DND-41 (cell line): ENCODE data around the gene ABLIM1.

Source experiments
- ATAC-seq: fragments of 200-7000 bp; cut with Tn5 transposase; 3 replicates; pipeline ENCODE4 v1.9.1; 2021; ENCODE audit warnings: low read depth; ENCODE audit not compliant: insufficient read depth
- DNase-seq: peaks from one replicate; pipeline ENCODE4 v3.0.0-alpha.2; 2020
- H2AFZ ChIP-seq: 2 replicates; pipeline ENCODE4 v1.6.0; 2012; ENCODE audit warnings: low read depth, low read length
- H3K27ac ChIP-seq: 2 replicates; pipeline ENCODE4 v1.5.1; 2012; ENCODE audit warnings: low read length, inconsistent platforms
- H3K27me3 ChIP-seq: fragments of 200-600 bp; sonication (generic); 2 replicates; pipeline ENCODE4 v1.6.0; 2012; ENCODE audit warnings: low read length, mild to moderate bottlenecking, inconsistent platforms; ENCODE audit not compliant: insufficient read depth, poor library complexity
- H3K36me3 ChIP-seq: 2 replicates; pipeline ENCODE4 v1.5.1; 2012; ENCODE audit warnings: low read length, inconsistent platforms; ENCODE audit not compliant: insufficient read depth
- H3K4me1 ChIP-seq: 2 replicates; pipeline ENCODE4 v1.5.1; 2012; ENCODE audit warnings: mild to moderate bottlenecking, low read length; ENCODE audit not compliant: insufficient read depth
- H3K4me2 ChIP-seq: 2 replicates; pipeline ENCODE4 v1.6.0; 2012; ENCODE audit warnings: mild to moderate bottlenecking, moderate library complexity, low read length, inconsistent platforms; ENCODE audit not compliant: insufficient read depth
- H3K4me3 ChIP-seq, 2 experiments: fragments of 200-600 bp in 1 of 2; shearing (Covaris generic) in 1 of 2; 2 replicates each; pipeline ENCODE4 v1.5.1; 2012 to 2016; ENCODE audit warnings: inconsistent platforms in 2 of 2, low read length in 2 of 2, mild to moderate bottlenecking in 2 of 2, low read depth in 1 of 2, moderate library complexity in 1 of 2
- H3K79me2 ChIP-seq: 2 replicates; pipeline ENCODE4 v1.6.0; 2012; ENCODE audit warnings: low read length, inconsistent platforms; ENCODE audit not compliant: insufficient read depth
- H3K9ac ChIP-seq: 2 replicates; pipeline ENCODE4 v1.6.0; 2012; ENCODE audit warnings: low read depth, mild to moderate bottlenecking, inconsistent platforms, low read length, moderate library complexity
- H3K9me3 ChIP-seq: 2 replicates; pipeline ENCODE4 v1.5.1; 2012; ENCODE audit warnings: low read length, moderate library complexity, mild to moderate bottlenecking, inconsistent platforms; ENCODE audit not compliant: insufficient read depth, severe bottlenecking
- H4K20me1 ChIP-seq: 2 replicates; pipeline ENCODE4 v1.6.0; 2012; ENCODE audit warnings: low read length; ENCODE audit not compliant: insufficient read depth
- EZH2 ChIP-seq: IDR thresholded peaks from 3 replicates; pipeline ENCODE4 v1.6.1; 2012; ENCODE audit warnings: borderline replicate concordance, low read depth, mild to moderate bottlenecking, moderate library complexity, low read length, inconsistent platforms; ENCODE audit not compliant: severe bottlenecking
- TF ChIP-seq, protein P1 (sequence below): IDR thresholded peaks from 2 replicates; pipeline ENCODE4 v1.5.1; 2012; ENCODE audit warnings: borderline replicate concordance, low read length, moderate library complexity, mild to moderate bottlenecking; ENCODE audit not compliant: poor library complexity, severe bottlenecking; ENCODE audit errors: extremely low read depth

Gene ABLIM1

DNA sequence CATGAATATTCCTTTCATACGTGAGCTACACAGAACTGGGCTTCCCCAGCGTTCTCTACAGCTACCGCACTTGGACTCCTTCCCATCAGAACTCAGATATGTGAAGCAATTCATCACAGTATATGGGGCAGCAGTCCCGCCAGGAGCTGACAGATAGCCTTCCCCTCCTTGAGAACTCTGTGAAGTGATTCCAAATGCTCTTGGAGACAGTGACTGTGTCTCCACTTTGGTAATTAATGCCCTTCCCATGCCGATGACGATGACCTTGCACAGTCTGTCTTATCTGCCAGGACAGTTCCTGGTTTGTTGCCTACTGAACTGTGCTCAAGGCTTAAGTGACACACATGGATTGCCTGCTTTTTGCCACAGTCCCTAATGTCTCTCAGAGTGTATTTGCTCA is 178.8 kb downstream of the ABLIM1 start:
- Histone ChIP-seq H3K4me1 (no peaks in the 10 kb centered on the region), H3K79me2 (no peaks in the 10 kb centered on the region), H4K20me1 (no peaks in the 10 kb centered on the region), H3K36me3 (no peaks in the 10 kb centered on the region), H3K4me2 (no peak overlapping the region), H3K9ac (no peak overlapping the region), H3K9me3 (no peaks in the 10 kb centered on the region), H3K27me3 (peaks cover 17% of the 10 kb centered on the region), H3K4me3 (no peak overlapping the region), H2AFZ (no peak overlapping the region), H3K27ac (no peak overlapping the region)
- no peak for ATAC-seq
- TF ChIP-seq, protein P1, sequence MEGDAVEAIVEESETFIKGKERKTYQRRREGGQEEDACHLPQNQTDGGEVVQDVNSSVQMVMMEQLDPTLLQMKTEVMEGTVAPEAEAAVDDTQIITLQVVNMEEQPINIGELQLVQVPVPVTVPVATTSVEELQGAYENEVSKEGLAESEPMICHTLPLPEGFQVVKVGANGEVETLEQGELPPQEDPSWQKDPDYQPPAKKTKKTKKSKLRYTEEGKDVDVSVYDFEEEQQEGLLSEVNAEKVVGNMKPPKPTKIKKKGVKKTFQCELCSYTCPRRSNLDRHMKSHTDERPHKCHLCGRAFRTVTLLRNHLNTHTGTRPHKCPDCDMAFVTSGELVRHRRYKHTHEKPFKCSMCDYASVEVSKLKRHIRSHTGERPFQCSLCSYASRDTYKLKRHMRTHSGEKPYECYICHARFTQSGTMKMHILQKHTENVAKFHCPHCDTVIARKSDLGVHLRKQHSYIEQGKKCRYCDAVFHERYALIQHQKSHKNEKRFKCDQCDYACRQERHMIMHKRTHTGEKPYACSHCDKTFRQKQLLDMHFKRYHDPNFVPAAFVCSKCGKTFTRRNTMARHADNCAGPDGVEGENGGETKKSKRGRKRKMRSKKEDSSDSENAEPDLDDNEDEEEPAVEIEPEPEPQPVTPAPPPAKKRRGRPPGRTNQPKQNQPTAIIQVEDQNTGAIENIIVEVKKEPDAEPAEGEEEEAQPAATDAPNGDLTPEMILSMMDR: no peak
- no peak for TF ChIP-seq EZH2
- DNase-seq: no peak

DNA sequence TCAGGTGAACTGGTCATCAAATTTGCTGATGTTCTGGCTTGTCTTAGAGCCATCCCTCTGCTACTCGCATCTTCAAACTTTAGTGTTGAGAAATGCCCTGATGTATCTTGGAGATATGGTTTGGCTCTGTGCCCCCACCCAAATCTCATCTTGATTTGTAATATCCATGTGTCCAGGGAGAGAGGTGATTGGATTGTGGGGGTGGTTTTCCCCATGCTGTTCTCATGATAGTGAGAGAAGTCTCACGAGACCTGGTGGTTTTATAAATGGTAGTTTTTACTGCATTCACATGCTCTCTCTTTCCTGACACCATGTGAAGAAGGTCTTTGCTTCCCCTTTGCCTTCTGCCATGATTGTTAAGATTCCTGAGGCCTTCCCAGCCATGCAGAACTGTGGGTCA is 179.8 kb downstream of the ABLIM1 start:
- Histone ChIP-seq H3K36me3 (no peaks in the 10 kb centered on the region), H3K9me3 (no peaks in the 10 kb centered on the region), H3K4me2 (no peak overlapping the region), H3K9ac (no peak overlapping the region), H3K4me1 (no peaks in the 10 kb centered on the region), H3K27me3 (peaks cover 17% of the 10 kb centered on the region), H4K20me1 (no peaks in the 10 kb centered on the region), H3K79me2 (no peaks in the 10 kb centered on the region), H3K4me3 (no peak overlapping the region), H2AFZ (no peak overlapping the region), H3K27ac (no peak overlapping the region)
- ATAC-seq: no peak
- no peak for DNase-seq
- TF ChIP-seq, protein P1: no peak
- no peak for TF ChIP-seq EZH2

DNA sequence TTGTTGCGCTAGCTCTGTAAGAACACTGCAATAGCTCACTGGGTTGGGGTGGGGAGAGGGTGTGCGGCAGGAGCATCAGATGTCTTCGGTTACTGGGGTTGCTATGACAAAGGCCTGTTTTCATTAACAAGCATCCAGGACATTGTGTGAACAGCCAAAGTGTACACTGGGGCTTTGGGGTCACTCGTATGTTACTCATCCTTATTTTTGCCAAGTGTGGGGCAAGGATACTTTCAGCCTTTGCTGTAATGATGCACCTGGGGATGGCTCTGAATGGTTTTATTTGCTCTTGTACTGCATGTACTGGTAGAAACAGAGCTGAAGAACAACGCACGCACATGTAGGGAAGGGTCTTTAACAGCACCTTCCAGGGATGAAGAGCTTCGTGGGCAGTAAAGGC is 180.8 kb downstream of the ABLIM1 start:
- Histone ChIP-seq H3K4me2 (no peak overlapping the region), H4K20me1 (no peaks in the 10 kb centered on the region), H3K36me3 (no peaks in the 10 kb centered on the region), H3K79me2 (no peaks in the 10 kb centered on the region), H3K4me1 (no peaks in the 10 kb centered on the region), H3K27me3 (peaks cover 14% of the 10 kb centered on the region), H2AFZ (no peak overlapping the region), H3K4me3 (no peak overlapping the region), H3K9me3 (no peaks in the 10 kb centered on the region), H3K27ac (no peak overlapping the region), H3K9ac (no peak overlapping the region)
- ATAC-seq (no peak), DNase-seq (no peak)
- TF ChIP-seq, protein P1: no peak
- TF ChIP-seq EZH2: no peak

DNA sequence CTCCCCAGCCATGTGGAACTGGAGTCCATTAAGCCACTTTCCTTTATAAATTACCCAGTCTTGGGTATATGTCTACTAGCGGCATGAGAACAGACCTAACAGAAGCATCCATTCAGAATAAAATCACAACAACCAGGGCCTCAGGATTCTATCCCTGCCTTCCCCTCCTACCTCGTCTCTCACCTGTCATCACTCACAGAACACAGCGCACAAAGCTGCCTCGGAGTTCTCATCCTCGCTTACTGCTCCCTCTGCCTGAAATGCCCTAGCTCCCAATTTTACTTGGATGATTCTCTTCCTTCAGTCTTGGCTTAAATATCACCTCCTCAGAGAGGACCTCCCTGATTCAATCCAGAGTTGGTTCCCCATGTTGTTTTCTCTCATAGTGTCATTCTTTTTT is 183.1 kb downstream of the ABLIM1 start:
- no peaks in the 10 kb centered on the region for H3K36me3 ChIP-seq
- H3K4me2 ChIP-seq: no peak overlapping the region
- H2AFZ ChIP-seq: no peak overlapping the region
- H3K27ac ChIP-seq: no peak overlapping the region
- TF ChIP-seq, protein P1: no peak
- TF ChIP-seq EZH2: no peak
- no peaks in the 10 kb centered on the region for H3K9me3 ChIP-seq
- H3K4me3 ChIP-seq: no peak overlapping the region
- no peaks in the 10 kb centered on the region for H4K20me1 ChIP-seq
- no peaks in the 10 kb centered on the region for H3K79me2 ChIP-seq
- peaks cover 6% of the 10 kb centered on the region for H3K27me3 ChIP-seq
- ATAC-seq: no peak
- H3K9ac ChIP-seq: no peak overlapping the region
- no peak for DNase-seq
- H3K4me1 ChIP-seq: no peaks in the 10 kb centered on the region
